Rectal smooth muscle tissue (tissue), 1 donor: Measurements from ENCODE around the gene CRAT.

Experiments used
- H3K27ac ChIP-seq: one replicate; pipeline ENCODE4 v1.7.0; 2013; ENCODE audit warnings: low read depth, low read length, inconsistent platforms
- H3K27me3 ChIP-seq: one replicate; pipeline ENCODE4 v1.7.0; 2013; ENCODE audit warnings: low read length; ENCODE audit not compliant: control insufficient read depth, insufficient read depth
- H3K36me3 ChIP-seq: one replicate; pipeline ENCODE4 v1.7.0; 2013; ENCODE audit warnings: low read length; ENCODE audit not compliant: control insufficient read depth, insufficient read depth
- H3K4me1 ChIP-seq: one replicate; pipeline ENCODE4 v1.7.0; 2013; ENCODE audit warnings: low read length; ENCODE audit not compliant: control insufficient read depth, insufficient read depth
- H3K4me3 ChIP-seq: one replicate; pipeline ENCODE4 v1.7.0; 2013; ENCODE audit warnings: low read length
- H3K9ac ChIP-seq: one replicate; pipeline ENCODE4 v1.7.0; 2013; ENCODE audit warnings: low read length

Gene CRAT

GRCh38 chr9:129143031-129143927 is 32.7 kb upstream of the CRAT start:
- peaks cover 2% of the 10 kb centered on the region for H3K36me3 ChIP-seq
- peak overlapping the region; percentile 100 for H3K27ac ChIP-seq
- peaks cover 74% of the 10 kb centered on the region for H3K4me1 ChIP-seq
- H3K4me3 ChIP-seq = no peak overlapping the region
- H3K9ac ChIP-seq = peak overlapping the region; percentile 17
- no peaks in the 10 kb centered on the region for H3K27me3 ChIP-seq

- Histone ChIP-seq H3K36me3 (peaks cover 2% of the 10 kb centered on the region), H3K4me3 (peak overlapping the region; percentile 12), H3K27ac (peak overlapping the region; percentile 100), H3K4me1 (peaks cover 77% of the 10 kb centered on the region), H3K27me3 (no peaks in the 10 kb centered on the region), H3K9ac (no peak overlapping the region)
These were observed 31.7 kb upstream of the CRAT start for GRCh38 chr9:129142138-129142935.

- H3K36me3 ChIP-seq = peaks cover 8% of the 10 kb centered on the region
- peak overlapping the region; percentile 100 for H3K27ac ChIP-seq
- peaks cover 68% of the 10 kb centered on the region for H3K4me1 ChIP-seq
- peak overlapping the region; percentile 85 for H3K4me3 ChIP-seq
- no peaks in the 10 kb centered on the region for H3K27me3 ChIP-seq
- peak overlapping the region; percentile 52 for H3K9ac ChIP-seq
These were observed 30.8 kb upstream of the CRAT start for GRCh38 chr9:129141066-129142041.

- Histone ChIP-seq H3K27ac (peak overlapping the region; percentile 100), H3K4me3 (peak overlapping the region; percentile 85), H3K4me1 (peaks cover 60% of the 10 kb centered on the region), H3K9ac (peak overlapping the region; percentile 79), H3K36me3 (peaks cover 10% of the 10 kb centered on the region), H3K27me3 (no peaks in the 10 kb centered on the region)
These were observed 29.9 kb upstream of the CRAT start for GRCh38 chr9:129140397-129141065.

- Histone ChIP-seq H3K9ac (peak overlapping the region; percentile 79), H3K27ac (peak overlapping the region; percentile 100), H3K27me3 (no peaks in the 10 kb centered on the region), H3K4me1 (peaks cover 56% of the 10 kb centered on the region), H3K4me3 (peak overlapping the region; percentile 85), H3K36me3 (peaks cover 10% of the 10 kb centered on the region)
These were observed 29.4 kb upstream of the CRAT start for GRCh38 chr9:129139993-129140396.

- Histone ChIP-seq H3K27ac (peak overlapping the region; percentile 100), H3K36me3 (peaks cover 10% of the 10 kb centered on the region), H3K9ac (peak overlapping the region; percentile 42), H3K4me1 (peaks cover 56% of the 10 kb centered on the region), H3K27me3 (no peaks in the 10 kb centered on the region), H3K4me3 (peak overlapping the region; percentile 85)
These were observed 28.8 kb upstream of the CRAT start for GRCh38 chr9:129139233-129139992.

- H3K27me3 ChIP-seq = no peaks in the 10 kb centered on the region
- peaks cover 10% of the 10 kb centered on the region for H3K36me3 ChIP-seq
- H3K27ac ChIP-seq = peak overlapping the region; percentile 100
- peak overlapping the region; percentile 17 for H3K4me3 ChIP-seq
- H3K4me1 ChIP-seq = peaks cover 50% of the 10 kb centered on the region
- no peak overlapping the region for H3K9ac ChIP-seq
These were observed 28.1 kb upstream of the CRAT start for GRCh38 chr9:129138476-129139232.

- peaks cover 8% of the 10 kb centered on the region for H3K36me3 ChIP-seq
- peak overlapping the region; percentile 100 for H3K27ac ChIP-seq
- no peak overlapping the region for H3K4me3 ChIP-seq
- H3K9ac ChIP-seq = no peak overlapping the region
- H3K27me3 ChIP-seq = no peaks in the 10 kb centered on the region
- H3K4me1 ChIP-seq = peaks cover 44% of the 10 kb centered on the region
These were observed 27.5 kb upstream of the CRAT start for GRCh38 chr9:129138144-129138462.

GRCh38 chr9:129137292-129138143 is 26.9 kb upstream of the CRAT start:
- Histone ChIP-seq H3K4me1 (peaks cover 38% of the 10 kb centered on the region), H3K4me3 (no peak overlapping the region), H3K27me3 (no peaks in the 10 kb centered on the region), H3K27ac (peak overlapping the region; percentile 100), H3K9ac (no peak overlapping the region), H3K36me3 (peaks cover 8% of the 10 kb centered on the region)

- peaks cover 8% of the 10 kb centered on the region for H3K36me3 ChIP-seq
- no peak overlapping the region for H3K27ac ChIP-seq
- H3K4me1 ChIP-seq = peaks cover 30% of the 10 kb centered on the region
- no peak overlapping the region for H3K4me3 ChIP-seq
- no peak overlapping the region for H3K9ac ChIP-seq
- no peaks in the 10 kb centered on the region for H3K27me3 ChIP-seq
These were observed 25.9 kb upstream of the CRAT start for GRCh38 chr9:129136446-129137035.
